ENCODE results near the gene TPD52L1.
"Not testable (repeated sequence)": the region's sequence is repeated elsewhere in the genome, so short reads cannot be mapped to it uniquely, and the experiment has no call there.

Gene TPD52L1

GRCh38 chr6:125153391-125154117 is at the start of gene TPD52L1:
TSS of gene TPD52L1 (plus strand) at chr6:125153773. CDS start at chr6:125153952, 179 bp downstream.
- no peak for DNase-seq

- DNase-seq: peak; percentile 8
Observed at GRCh38 chr6:125104425-125104824, 49.1 kb upstream of the TPD52L1 start.

- no peak for DNase-seq
Observed at GRCh38 chr6:125107048-125107447, 46.5 kb upstream of the TPD52L1 start.

DNA sequence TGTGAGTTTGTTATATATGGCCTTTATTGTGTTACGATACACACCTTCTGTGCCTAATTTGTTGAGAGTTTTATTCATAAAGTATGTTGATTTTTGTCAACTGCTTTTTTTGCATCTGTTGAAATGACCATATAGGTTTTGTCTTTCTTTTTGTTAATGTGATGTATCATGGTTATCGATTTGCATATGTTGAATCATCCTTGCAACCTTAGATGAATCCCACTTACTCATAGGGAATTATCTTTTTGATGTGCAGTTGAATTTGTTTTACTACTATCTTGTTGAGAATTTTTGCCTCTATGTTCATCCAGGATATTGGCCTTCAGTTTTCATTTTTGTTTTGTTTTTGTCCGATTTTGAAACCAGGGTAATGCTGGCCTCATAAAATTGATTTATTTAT is 45.7 kb upstream of the TPD52L1 start:
- no peak for DNase-seq

DNA sequence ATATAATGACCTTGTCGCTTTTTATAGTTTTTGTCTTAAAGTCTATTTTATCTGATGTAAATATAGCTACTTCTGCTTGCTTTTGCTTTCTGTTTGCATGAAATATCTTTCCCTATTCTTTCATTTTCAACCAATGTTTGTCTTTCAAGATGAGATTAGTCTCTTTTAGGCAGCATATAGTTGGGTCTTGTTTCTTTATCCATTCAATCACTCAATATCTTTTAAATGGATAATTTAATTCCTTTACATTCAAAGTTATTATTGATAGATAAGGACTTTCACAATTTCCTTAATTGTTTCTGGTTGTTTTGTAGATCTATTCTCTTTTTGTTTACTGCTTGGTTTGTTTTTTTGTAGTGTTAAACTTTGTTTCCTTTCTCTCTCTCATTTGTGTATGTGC is 43.5 kb upstream of the TPD52L1 start:
- DNase-seq: no peak

GRCh38 chr6:125111219-125111983 is 42.2 kb upstream of the TPD52L1 start:
- DNase-seq: no peak

GRCh38 chr6:125112934-125113333 is 40.6 kb upstream of the TPD52L1 start:
- DNase-seq: no peak

DNA sequence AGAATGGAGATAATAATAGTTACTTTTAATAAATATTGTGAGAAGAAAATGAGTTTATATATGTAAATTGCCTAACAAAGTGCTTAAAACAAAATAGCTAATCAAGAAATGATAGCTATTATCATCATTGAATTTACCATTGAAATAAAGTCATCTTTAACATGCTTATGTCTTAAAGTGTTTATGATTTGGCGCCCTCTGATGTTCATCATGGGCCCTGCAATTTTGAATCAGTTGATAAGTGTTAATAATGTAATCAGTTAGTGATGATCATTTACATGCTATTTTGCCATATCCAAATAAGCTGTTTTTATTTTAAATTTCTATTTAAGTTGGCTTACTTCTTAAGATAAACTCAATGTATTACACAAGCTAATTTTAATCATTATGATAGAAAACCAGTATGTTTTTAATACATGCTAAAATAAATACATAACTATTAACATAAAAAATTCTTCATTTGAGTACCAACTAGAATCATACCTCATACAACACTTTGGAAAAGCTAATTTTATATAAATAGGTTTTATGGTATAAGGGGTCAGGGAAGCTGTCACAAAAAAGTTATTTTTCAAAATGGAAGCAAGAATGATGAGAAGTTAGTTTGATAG is 39.2 kb upstream of the TPD52L1 start:
- peak; percentile 53 for DNase-seq

DNA sequence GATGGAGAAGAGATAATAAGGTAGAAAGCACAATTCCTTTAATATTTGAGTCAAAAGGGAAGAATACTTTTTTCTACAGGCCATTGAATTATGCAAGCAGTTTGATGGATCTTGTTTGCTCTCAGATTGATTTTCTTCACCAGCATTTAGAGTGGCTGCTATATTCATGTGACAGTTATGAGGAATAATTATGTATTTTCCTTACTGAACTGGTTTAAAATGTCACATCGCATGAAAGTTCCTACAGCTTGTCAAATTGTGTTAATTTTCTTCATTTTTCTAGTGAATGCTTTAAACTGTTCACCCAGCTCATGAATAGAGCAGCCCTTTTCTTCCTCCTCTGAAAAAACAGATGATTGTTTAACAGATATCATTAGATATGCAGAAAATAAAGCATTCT is 37.4 kb upstream of the TPD52L1 start:
- DNase-seq: no peak

DNA sequence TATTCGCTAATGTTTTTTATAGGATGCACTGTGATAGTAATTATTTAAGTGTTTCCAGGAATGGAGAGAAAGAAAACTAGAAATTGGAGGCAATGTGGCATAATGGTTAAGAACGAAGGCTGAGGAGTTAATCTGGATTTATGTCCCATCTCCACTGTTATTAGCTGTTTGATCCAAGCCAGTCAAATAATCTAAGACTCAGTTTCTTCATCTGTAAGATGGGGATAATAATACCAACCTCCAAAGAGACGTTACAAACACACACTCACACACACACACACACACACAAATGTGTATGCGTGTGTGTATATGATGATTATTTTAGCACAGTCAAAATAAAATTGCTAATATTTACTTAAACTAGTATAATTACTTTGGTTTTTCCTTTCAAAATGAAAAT is 36.9 kb upstream of the TPD52L1 start:
- no peak for DNase-seq

GRCh38 chr6:125117818-125118217 is 35.8 kb upstream of the TPD52L1 start:
- no peak for DNase-seq

DNA sequence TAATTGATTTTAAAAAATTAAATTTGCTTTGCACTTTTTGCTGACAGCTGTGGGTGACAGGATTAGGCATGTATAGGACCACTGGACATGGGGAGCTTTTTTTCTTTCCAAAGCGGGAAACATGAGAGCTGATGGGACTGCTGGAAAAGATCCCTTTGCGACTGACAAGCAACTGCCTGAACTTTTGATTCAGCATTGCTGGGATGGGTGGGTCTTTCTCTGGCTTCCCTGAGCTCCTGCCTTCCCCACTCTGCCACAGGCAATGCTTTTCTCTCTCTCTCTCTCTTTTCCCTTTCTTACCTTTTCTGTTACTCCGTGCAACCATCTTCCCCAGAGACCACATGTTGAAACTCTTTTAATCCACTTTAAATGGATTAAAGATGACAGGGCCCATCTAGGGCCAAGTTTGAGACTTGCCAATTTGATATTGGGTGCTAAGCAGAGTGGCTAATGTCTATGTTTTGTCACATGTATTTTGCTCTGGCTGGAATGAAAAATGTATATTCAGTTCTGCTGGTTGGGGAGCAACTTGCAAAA is 33.5 kb upstream of the TPD52L1 start:
- DNase-seq: no peak

GRCh38 chr6:125121894-125122293 is 31.7 kb upstream of the TPD52L1 start:
- no peak for DNase-seq

- DNase-seq: no peak
Observed at GRCh38 chr6:125123051-125123450, 30.5 kb upstream of the TPD52L1 start.

- no peak for DNase-seq
Observed at GRCh38 chr6:125123468-125124048, 30.0 kb upstream of the TPD52L1 start.

DNA sequence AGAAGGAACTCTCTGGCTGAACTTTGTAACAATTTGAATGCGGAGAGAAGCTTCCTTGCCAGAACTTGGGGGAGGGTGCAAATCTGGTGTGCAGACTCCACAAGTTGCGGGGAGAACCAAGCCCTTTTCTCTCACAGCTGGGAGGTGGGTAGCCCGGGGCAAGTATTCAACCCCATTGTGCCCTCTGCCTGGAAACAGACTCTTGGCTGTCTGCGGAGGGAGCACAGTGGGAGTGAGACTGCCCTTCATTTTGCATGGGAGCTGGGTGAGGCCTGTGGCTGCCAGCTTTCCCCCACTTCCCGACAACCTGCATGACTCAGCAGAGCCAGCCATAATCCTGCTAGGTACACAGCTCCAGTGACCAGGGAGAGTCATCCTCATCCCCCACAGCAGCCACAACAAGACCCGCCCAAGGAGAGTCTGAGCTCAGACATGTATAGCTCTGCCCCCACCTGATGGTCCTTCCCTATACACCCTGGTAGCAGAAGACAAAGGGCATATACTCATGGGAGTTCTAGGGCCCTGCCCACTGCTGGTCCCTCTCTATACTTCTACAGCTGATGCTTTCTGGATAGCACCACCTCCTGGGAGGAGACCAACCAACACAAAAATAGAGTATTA is 29.4 kb upstream of the TPD52L1 start:
- no peak for DNase-seq

- not testable (repeated sequence) for DNase-seq
Observed at GRCh38 chr6:125125856-125126255, 27.7 kb upstream of the TPD52L1 start.

DNA sequence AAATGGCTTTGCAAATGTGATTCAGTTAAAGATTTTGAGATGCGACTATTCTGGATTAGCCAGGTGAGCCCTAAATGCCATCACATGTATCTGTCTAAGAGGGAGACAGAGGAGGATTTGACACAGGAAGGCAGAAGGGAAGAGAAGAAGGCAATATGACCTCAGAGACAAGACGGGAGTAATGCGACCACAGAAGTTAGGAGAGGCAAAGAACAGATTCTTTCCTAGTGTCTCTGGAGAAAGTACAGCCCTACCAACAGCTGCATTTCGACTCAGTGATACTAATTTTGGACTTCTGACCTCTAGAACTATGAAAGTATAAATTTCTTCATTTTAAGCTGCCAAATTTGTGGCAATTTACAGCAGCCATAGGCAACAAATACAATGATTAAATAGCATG is 24.2 kb upstream of the TPD52L1 start:
- DNase-seq: no peak

DNA sequence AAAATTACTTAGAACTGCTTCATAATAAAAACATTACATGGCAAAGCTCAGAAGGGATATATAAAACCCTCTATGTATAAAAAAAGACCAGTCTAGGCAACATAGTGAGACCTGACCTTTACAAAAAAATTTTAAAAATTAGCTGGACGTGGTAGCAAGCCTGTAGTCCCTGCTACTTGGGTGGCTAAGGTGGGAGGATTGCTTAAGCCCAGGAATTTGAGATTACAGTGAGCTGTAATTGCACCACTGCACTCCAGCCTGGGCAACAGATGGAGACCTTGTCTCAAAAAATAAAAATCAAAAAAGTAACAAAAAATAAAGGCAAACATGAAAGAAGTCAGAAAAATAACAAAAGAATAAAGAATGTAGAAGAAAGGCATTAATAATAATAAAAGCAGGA is 21.5 kb upstream of the TPD52L1 start:
- DNase-seq: no peak

GRCh38 chr6:125136378-125136777 is 17.2 kb upstream of the TPD52L1 start:
- no peak for DNase-seq

GRCh38 chr6:125138083-125138482 is 15.5 kb upstream of the TPD52L1 start:
- DNase-seq: no peak

DNA sequence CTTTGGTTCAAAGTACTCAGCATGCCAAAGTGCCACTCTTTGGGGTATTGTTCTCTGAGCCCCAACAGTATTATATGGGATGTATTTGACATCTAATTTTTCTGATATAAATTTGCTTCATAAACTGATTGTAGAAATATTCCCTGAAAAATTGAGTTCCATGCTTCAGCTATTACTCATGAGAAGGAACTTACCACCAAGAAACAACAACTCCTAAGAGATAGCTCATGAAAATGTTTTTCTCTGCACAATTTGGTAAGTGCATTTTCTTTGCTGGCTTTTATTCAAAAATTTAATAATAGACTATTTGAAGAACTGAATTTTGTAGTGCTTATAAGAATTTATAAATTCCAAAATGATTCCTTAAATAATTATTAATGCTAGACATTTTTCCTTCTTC is 12.8 kb upstream of the TPD52L1 start:
- DNase-seq: no peak

GRCh38 chr6:125142618-125143017 is 11.0 kb upstream of the TPD52L1 start:
- no peak for DNase-seq

All from NCI-H1105 (cell line).